Duodenal mucosa (tissue), 2 donors: ENCODE measurements around the gene GAL.

ENCODE experiments used
- H3K27ac ChIP-seq: one replicate; pipeline ENCODE4 v1.7.0; 2013; ENCODE audit warnings: low read depth, low read length
- H3K27me3 ChIP-seq, 2 donors: one replicate each; pipeline ENCODE4 v1.7.0; 2013; ENCODE audit warnings: low read length in 2 of 2, control low read depth in 1 of 2; ENCODE audit not compliant: insufficient read depth in 2 of 2, control insufficient read depth in 1 of 2
- H3K36me3 ChIP-seq, 2 donors: one replicate each; pipeline ENCODE4 v1.7.0; 2013; ENCODE audit warnings: low read length in 2 of 2, control low read depth in 1 of 2; ENCODE audit not compliant: insufficient read depth in 2 of 2, control insufficient read depth in 1 of 2
- H3K4me1 ChIP-seq, 2 donors: one replicate each; pipeline ENCODE4 v1.7.0; 2013; ENCODE audit warnings: low read length in 2 of 2, control low read depth in 1 of 2; ENCODE audit not compliant: insufficient read depth in 2 of 2, control insufficient read depth in 1 of 2
- H3K4me3 ChIP-seq, 2 donors: one replicate each; pipeline ENCODE4 v1.7.0; 2013; ENCODE audit warnings: low read length in 2 of 2, low read depth in 1 of 2
- H3K9ac ChIP-seq, 2 donors: one replicate each; pipeline ENCODE4 v1.7.0; 2013; ENCODE audit warnings: low read length in 2 of 2, low read depth in 1 of 2
- H3K9me3 ChIP-seq, 2 donors: one replicate each; pipeline ENCODE4 v1.7.0; 2013; ENCODE audit warnings: low read length in 2 of 2, control low read depth in 1 of 2; ENCODE audit not compliant: control insufficient read depth in 1 of 2

The GAL gene

GRCh38 chr11:68666849-68667248, 17.5 kb upstream of the GAL start:
- H3K27me3 ChIP-seq: peaks cover 0 to 15% of the 10 kb centered on the region in 2 donors
- H3K9me3 ChIP-seq: no peaks in the 10 kb centered on the region
- H3K4me3 ChIP-seq: no peak overlapping the region
- H3K9ac ChIP-seq: no peak overlapping the region
- H3K4me1 ChIP-seq: no peaks in the 10 kb centered on the region
- H3K36me3 ChIP-seq: no peaks in the 10 kb centered on the region
- H3K27ac ChIP-seq: no peak overlapping the region

GRCh38 chr11:68667511-68668500, 16.5 kb upstream of the GAL start:
- no peaks in the 10 kb centered on the region for H3K9me3 ChIP-seq
- H3K4me3 ChIP-seq: no peak overlapping the region
- no peaks in the 10 kb centered on the region for H3K36me3 ChIP-seq
- H3K27me3 ChIP-seq: peaks cover 0 to 12% of the 10 kb centered on the region in 2 donors
- no peaks in the 10 kb centered on the region for H3K4me1 ChIP-seq
- no peak overlapping the region for H3K9ac ChIP-seq
- H3K27ac ChIP-seq: no peak overlapping the region

GRCh38 chr11:68669301-68670090, 14.8 kb upstream of the GAL start:
- Histone ChIP-seq H3K4me1 (no peaks in the 10 kb centered on the region), H3K27me3 (peaks cover 0 to 8% of the 10 kb centered on the region in 2 donors), H3K9ac (no peak overlapping the region), H3K27ac (no peak overlapping the region), H3K4me3 (no peak overlapping the region), H3K36me3 (no peaks in the 10 kb centered on the region), H3K9me3 (peaks cover 0 to 4% of the 10 kb centered on the region in 2 donors)

GRCh38 chr11:68670208-68670992, 13.9 kb upstream of the GAL start:
- Histone ChIP-seq H3K27me3 (no peaks in the 10 kb centered on the region), H3K9me3 (peaks cover 0 to 4% of the 10 kb centered on the region in 2 donors), H3K36me3 (no peaks in the 10 kb centered on the region), H3K4me3 (no peak overlapping the region), H3K9ac (no peak overlapping the region), H3K27ac (no peak overlapping the region), H3K4me1 (no peaks in the 10 kb centered on the region)

- H3K27me3 ChIP-seq: peaks cover 0 to 3% of the 10 kb centered on the region in 2 donors
- H3K4me3 ChIP-seq: no peak overlapping the region
- H3K27ac ChIP-seq: no peak overlapping the region
- no peaks in the 10 kb centered on the region for H3K4me1 ChIP-seq
- H3K9ac ChIP-seq: no peak overlapping the region
- H3K36me3 ChIP-seq: no peaks in the 10 kb centered on the region
- H3K9me3 ChIP-seq: peaks cover 0 to 4% of the 10 kb centered on the region in 2 donors
These were observed 10.9 kb upstream of the GAL start for GRCh38 chr11:68673306-68673945.

GRCh38 chr11:68673991-68674390, 10.4 kb upstream of the GAL start:
- Histone ChIP-seq H3K9ac (no peak overlapping the region), H3K36me3 (no peaks in the 10 kb centered on the region), H3K27me3 (peaks cover 0 to 3% of the 10 kb centered on the region in 2 donors), H3K9me3 (peaks cover 0 to 4% of the 10 kb centered on the region in 2 donors), H3K27ac (no peak overlapping the region), H3K4me3 (no peak overlapping the region), H3K4me1 (no peaks in the 10 kb centered on the region)

- Histone ChIP-seq H3K36me3 (no peaks in the 10 kb centered on the region), H3K27me3 (peaks cover 0 to 3% of the 10 kb centered on the region in 2 donors), H3K4me3 (no peak overlapping the region), H3K27ac (no peak overlapping the region), H3K9ac (no peak overlapping the region), H3K9me3 (peaks cover 0 to 4% of the 10 kb centered on the region in 2 donors), H3K4me1 (no peaks in the 10 kb centered on the region)
These were observed 9.9 kb upstream of the GAL start for GRCh38 chr11:68674461-68674860.

- Histone ChIP-seq H3K9me3 (peaks cover 0 to 4% of the 10 kb centered on the region in 2 donors), H3K27me3 (peaks cover 3 to 6% of the 10 kb centered on the region in 2 donors), H3K36me3 (no peaks in the 10 kb centered on the region), H3K4me3 (no peak overlapping the region), H3K27ac (no peak overlapping the region), H3K9ac (no peak overlapping the region), H3K4me1 (no peaks in the 10 kb centered on the region)
These were observed 6.9 kb upstream of the GAL start for GRCh38 chr11:68677432-68677831.

- Histone ChIP-seq H3K27me3 (peaks cover 3 to 12% of the 10 kb centered on the region in 2 donors), H3K9me3 (peaks cover 0 to 4% of the 10 kb centered on the region in 2 donors), H3K4me3 (no peak overlapping the region), H3K9ac (no peak overlapping the region), H3K36me3 (no peaks in the 10 kb centered on the region), H3K4me1 (no peaks in the 10 kb centered on the region), H3K27ac (no peak overlapping the region)
These were observed 6.3 kb upstream of the GAL start for GRCh38 chr11:68678031-68678441.
